HepG2 (cell line): Measurements from ENCODE around the gene MPST. TPM values are rescaled to one million over a fixed set of nuclear protein-coding genes. Genes with fewer than 3 reads are reported as not detected.
A peak's percentile ranks its signal among the peaks of the same experiment; 100 is the strongest.

Experiments used
- AKAP8 ChIP-seq: sonication (generic); formaldehyde crosslinking; IDR thresholded peaks from 2 replicates; pipeline ENCODE4 v1.5.1; 2020; ENCODE audit warnings: mild to moderate bottlenecking, missing genetic modification reagents
- DNMT1 ChIP-seq: sonication (generic); formaldehyde crosslinking; IDR thresholded peaks from 2 replicates; pipeline ENCODE4 v1.5.1; 2020; ENCODE audit warnings: mild to moderate bottlenecking, missing genetic modification reagents
- EP300 ChIP-seq, 3 experiments: sonication (generic) in 1 of 3; formaldehyde crosslinking in 1 of 3; IDR thresholded peaks; 2 replicates each; pipeline versions ENCODE4 v1.5.1 to v1.6.1; 2011 to 2020; ENCODE audit warnings: low read depth in 2 of 3, low read length in 2 of 3, borderline replicate concordance in 1 of 3, improper control_type of control experiment in 1 of 3, mild to moderate bottlenecking in 1 of 3, missing genetic modification reagents in 1 of 3, moderate library complexity in 1 of 3
- EZH2 ChIP-seq: conservative IDR thresholded peaks from 2 replicates; pipeline ENCODE4 v1.6.1; 2012; ENCODE audit warnings: mild to moderate bottlenecking, low read depth, low read length, moderate library complexity
- GATAD1 ChIP-seq: IDR thresholded peaks from 2 replicates; pipeline ENCODE4 v1.6.1; 2016; ENCODE audit warnings: missing genetic modification reagents, missing compliant biosample characterization
- HNRNPL ChIP-seq: fragments of 200-400 bp; formaldehyde crosslinking; IDR thresholded peaks from 2 replicates; pipeline ENCODE4 v1.6.1; 2017; ENCODE audit warnings: mild to moderate bottlenecking, low read depth, low read length
- MATR3 ChIP-seq: sonication (generic); formaldehyde crosslinking; IDR thresholded peaks from 2 replicates; pipeline ENCODE4 v1.4.0; 2020; ENCODE audit warnings: missing genetic modification reagents
- MED1 ChIP-seq: sonication (generic); formaldehyde crosslinking; IDR thresholded peaks from 2 replicates; pipeline ENCODE4 v1.4.0; 2020; ENCODE audit warnings: missing genetic modification reagents
- PTBP1 ChIP-seq: fragments of 200-400 bp; formaldehyde crosslinking; IDR thresholded peaks from 2 replicates; pipeline ENCODE4 v1.6.1; 2018; ENCODE audit warnings: low read length, low read depth; ENCODE audit not compliant: poor library complexity, severe bottlenecking
- SP140L ChIP-seq: sonication (generic); formaldehyde crosslinking; IDR thresholded peaks from 2 replicates; pipeline ENCODE4 v1.4.0; 2020; ENCODE audit warnings: missing genetic modification reagents, borderline replicate concordance
- ZFP82 ChIP-seq: sonication (generic); formaldehyde crosslinking; IDR thresholded peaks from 2 replicates; pipeline ENCODE4 v1.5.1; 2020; ENCODE audit warnings: mild to moderate bottlenecking, missing genetic modification reagents, borderline replicate concordance
- ZNF317 ChIP-seq: sonication (generic); formaldehyde crosslinking; IDR thresholded peaks from 2 replicates; pipeline ENCODE4 v1.5.0; 2020; ENCODE audit warnings: mild to moderate bottlenecking, missing genetic modification reagents
- ZNF619 ChIP-seq: sonication (generic); formaldehyde crosslinking; IDR thresholded peaks from 2 replicates; pipeline ENCODE4 v1.4.0; 2020; ENCODE audit warnings: mild to moderate bottlenecking, missing genetic modification reagents
- ZNF781 ChIP-seq: sonication (generic); formaldehyde crosslinking; IDR thresholded peaks from 2 replicates; pipeline ENCODE4 v1.5.1; 2020; ENCODE audit warnings: borderline replicate concordance, mild to moderate bottlenecking, missing genetic modification reagents; ENCODE audit errors: not compliant biosample characterization
- polyA plus RNA-seq, 8 experiments: library from polyadenylated mRNA; depleted of rRNA in 3 of 8; stranded (reverse) in 7 of 8; unstranded in 1 of 8; fragments of >200 nt; fragmentation: Illumina TruSeq in 4 of 8; extraction: Trizol in 4 of 8; gene quantifications; 2 replicates each; pipeline versions ENCODE4 v1.2.1 to v1.2.3, GENCODE V29; 2011 to 2016; ENCODE audit warnings: low read depth in 4 of 8, missing spikeins in 1 of 8, mixed read lengths in 1 of 8; ENCODE audit not compliant: insufficient read depth in 1 of 8
- total RNA-seq, 5 experiments: library from RNA; depleted of rRNA; stranded (reverse); fragments of >200 nt; fragmentation: Illumina TruSeq; extraction: Trizol; gene quantifications; 2 replicates each; pipeline ENCODE4 v1.2.3, GENCODE V29; 2016; ENCODE audit warnings: low read depth in 1 of 5
- TF ChIP-seq, protein P1 (sequence below): sonication (generic); formaldehyde crosslinking; conservative IDR thresholded peaks from 2 replicates; pipeline ENCODE4 v1.8.0; 2022; ENCODE audit warnings: low read depth, missing genetic modification reagents
- TF ChIP-seq, protein P2 (sequence below): sonication (generic); formaldehyde crosslinking; IDR thresholded peaks from 2 replicates; pipeline ENCODE4 v1.5.0; 2020; ENCODE audit warnings: missing genetic modification reagents
- TF ChIP-seq, protein P3 (sequence below): sonication (generic); formaldehyde crosslinking; IDR thresholded peaks from 2 replicates; pipeline ENCODE4 v1.4.0; 2020; ENCODE audit warnings: mild to moderate bottlenecking, missing genetic modification reagents
- TF ChIP-seq, protein P4 (sequence below): sonication (generic); formaldehyde crosslinking; IDR thresholded peaks from 2 replicates; pipeline ENCODE4 v1.5.1; 2020; ENCODE audit warnings: missing genetic modification reagents, mild to moderate bottlenecking, borderline replicate concordance
- TF ChIP-seq, protein P5 (sequence below): sonication (generic); formaldehyde crosslinking; conservative IDR thresholded peaks from 2 replicates; pipeline ENCODE4 v1.8.0; 2022; ENCODE audit warnings: mild to moderate bottlenecking, moderate library complexity, missing genetic modification reagents

The MPST gene
- total and polyA plus RNA-seq, 2 of the 13 experiments (the other 11 are each of a cell fraction or from before 2014, with no cell fraction given): 133 to 141 TPM

- TF ChIP-seq, protein P1, sequence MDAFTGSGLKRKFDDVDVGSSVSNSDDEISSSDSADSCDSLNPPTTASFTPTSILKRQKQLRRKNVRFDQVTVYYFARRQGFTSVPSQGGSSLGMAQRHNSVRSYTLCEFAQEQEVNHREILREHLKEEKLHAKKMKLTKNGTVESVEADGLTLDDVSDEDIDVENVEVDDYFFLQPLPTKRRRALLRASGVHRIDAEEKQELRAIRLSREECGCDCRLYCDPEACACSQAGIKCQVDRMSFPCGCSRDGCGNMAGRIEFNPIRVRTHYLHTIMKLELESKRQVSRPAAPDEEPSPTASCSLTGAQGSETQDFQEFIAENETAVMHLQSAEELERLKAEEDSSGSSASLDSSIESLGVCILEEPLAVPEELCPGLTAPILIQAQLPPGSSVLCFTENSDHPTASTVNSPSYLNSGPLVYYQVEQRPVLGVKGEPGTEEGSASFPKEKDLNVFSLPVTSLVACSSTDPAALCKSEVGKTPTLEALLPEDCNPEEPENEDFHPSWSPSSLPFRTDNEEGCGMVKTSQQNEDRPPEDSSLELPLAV (CRISPR knock-in tag): no peak
- TF ChIP-seq ZNF317 (CRISPR knock-in tag) (0 out of 2 replicates have a peak, but pooled peaks have one; percentile 39), ZFP82 (CRISPR knock-in tag) (no peak), GATAD1 (CRISPR knock-in tag) (no peak), ZNF781 (no peak), SP140L (CRISPR knock-in tag) (no peak), MED1 (peak; percentile 44; the same call in 1 of the 2 replicates), EZH2 (no peak), EP300 (IDR thresholded peaks at IDR 0.05; ENCODE audit: low read depth in 2 of 2, low read length in 2 of 2) (no peak), EP300 (CRISPR knock-in tag; IDR thresholded peaks at IDR 0.05; ENCODE audit: borderline replicate concordance) (no peak), ZNF619 (0 out of 2 replicates have a peak, but pooled peaks have one; percentile 23), MATR3 (CRISPR knock-in tag) (no peak), AKAP8 (no peak), PTBP1 (no peak), DNMT1 (0 out of 2 replicates have a peak, but pooled peaks have one; percentile 36), HNRNPL (peak; percentile 75; the same call in 1 of the 2 replicates)
- TF ChIP-seq, protein P2, sequence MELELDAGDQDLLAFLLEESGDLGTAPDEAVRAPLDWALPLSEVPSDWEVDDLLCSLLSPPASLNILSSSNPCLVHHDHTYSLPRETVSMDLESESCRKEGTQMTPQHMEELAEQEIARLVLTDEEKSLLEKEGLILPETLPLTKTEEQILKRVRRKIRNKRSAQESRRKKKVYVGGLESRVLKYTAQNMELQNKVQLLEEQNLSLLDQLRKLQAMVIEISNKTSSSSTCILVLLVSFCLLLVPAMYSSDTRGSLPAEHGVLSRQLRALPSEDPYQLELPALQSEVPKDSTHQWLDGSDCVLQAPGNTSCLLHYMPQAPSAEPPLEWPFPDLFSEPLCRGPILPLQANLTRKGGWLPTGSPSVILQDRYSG (CRISPR knock-in tag): no peak
- TF ChIP-seq, protein P3, sequence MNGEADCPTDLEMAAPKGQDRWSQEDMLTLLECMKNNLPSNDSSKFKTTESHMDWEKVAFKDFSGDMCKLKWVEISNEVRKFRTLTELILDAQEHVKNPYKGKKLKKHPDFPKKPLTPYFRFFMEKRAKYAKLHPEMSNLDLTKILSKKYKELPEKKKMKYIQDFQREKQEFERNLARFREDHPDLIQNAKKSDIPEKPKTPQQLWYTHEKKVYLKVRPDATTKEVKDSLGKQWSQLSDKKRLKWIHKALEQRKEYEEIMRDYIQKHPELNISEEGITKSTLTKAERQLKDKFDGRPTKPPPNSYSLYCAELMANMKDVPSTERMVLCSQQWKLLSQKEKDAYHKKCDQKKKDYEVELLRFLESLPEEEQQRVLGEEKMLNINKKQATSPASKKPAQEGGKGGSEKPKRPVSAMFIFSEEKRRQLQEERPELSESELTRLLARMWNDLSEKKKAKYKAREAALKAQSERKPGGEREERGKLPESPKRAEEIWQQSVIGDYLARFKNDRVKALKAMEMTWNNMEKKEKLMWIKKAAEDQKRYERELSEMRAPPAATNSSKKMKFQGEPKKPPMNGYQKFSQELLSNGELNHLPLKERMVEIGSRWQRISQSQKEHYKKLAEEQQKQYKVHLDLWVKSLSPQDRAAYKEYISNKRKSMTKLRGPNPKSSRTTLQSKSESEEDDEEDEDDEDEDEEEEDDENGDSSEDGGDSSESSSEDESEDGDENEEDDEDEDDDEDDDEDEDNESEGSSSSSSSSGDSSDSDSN (CRISPR knock-in tag): no peak; the same call in 1 of the 2 replicates
- TF ChIP-seq, protein P4, sequence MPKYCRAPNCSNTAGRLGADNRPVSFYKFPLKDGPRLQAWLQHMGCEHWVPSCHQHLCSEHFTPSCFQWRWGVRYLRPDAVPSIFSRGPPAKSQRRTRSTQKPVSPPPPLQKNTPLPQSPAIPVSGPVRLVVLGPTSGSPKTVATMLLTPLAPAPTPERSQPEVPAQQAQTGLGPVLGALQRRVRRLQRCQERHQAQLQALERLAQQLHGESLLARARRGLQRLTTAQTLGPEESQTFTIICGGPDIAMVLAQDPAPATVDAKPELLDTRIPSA (CRISPR knock-in tag): no peak
- TF ChIP-seq, protein P5, sequence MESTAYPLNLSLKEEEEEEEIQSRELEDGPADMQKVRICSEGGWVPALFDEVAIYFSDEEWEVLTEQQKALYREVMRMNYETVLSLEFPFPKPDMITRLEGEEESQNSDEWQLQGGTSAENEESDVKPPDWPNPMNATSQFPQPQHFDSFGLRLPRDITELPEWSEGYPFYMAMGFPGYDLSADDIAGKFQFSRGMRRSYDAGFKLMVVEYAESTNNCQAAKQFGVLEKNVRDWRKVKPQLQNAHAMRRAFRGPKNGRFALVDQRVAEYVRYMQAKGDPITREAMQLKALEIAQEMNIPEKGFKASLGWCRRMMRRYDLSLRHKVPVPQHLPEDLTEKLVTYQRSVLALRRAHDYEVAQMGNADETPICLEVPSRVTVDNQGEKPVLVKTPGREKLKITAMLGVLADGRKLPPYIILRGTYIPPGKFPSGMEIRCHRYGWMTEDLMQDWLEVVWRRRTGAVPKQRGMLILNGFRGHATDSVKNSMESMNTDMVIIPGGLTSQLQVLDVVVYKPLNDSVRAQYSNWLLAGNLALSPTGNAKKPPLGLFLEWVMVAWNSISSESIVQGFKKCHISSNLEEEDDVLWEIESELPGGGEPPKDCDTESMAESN: no peak
Observed at GRCh38 chr22:37018086-37018814, 1.3 kb upstream of the MPST start (continued).
